Measurements from ENCODE around the gene NRIP1.

NRIP1 gene

GRCh38 chr21:15064576-15065391, at the start of gene NRIP1:
Gene NRIP1 (minus strand): TSS chr21:15065000. CDS start chr21:14968192, 96,808 bp downstream.
- in situ Hi-C loops (cut with MboI; ENCODE audit: low sequenced_read_pairs), result no loop called here

- in situ Hi-C loops (cut with MboI; ENCODE audit: low sequenced_read_pairs), result no loop called here
Measured at GRCh38 chr21:15112858-15113257, 48.1 kb upstream of the NRIP1 start.

- in situ Hi-C loops (cut with MboI; ENCODE audit: low sequenced_read_pairs), result no loop called here
Measured at GRCh38 chr21:15108801-15109200, 44.0 kb upstream of the NRIP1 start.

- in situ Hi-C loops (cut with MboI; ENCODE audit: low sequenced_read_pairs), result no loop called here
Measured at GRCh38 chr21:15104470-15104869, 39.7 kb upstream of the NRIP1 start.

- in situ Hi-C loops (cut with MboI; ENCODE audit: low sequenced_read_pairs), result no loop called here
Measured at GRCh38 chr21:15098908-15099307, 34.1 kb upstream of the NRIP1 start.

- in situ Hi-C loops (cut with MboI; ENCODE audit: low sequenced_read_pairs), result no loop called here
Measured at GRCh38 chr21:15098181-15098580, 33.4 kb upstream of the NRIP1 start.

GRCh38 chr21:15097580-15097979, 32.8 kb upstream of the NRIP1 start:
- in situ Hi-C loops (cut with MboI; ENCODE audit: low sequenced_read_pairs), result no loop called here

- in situ Hi-C loops (cut with MboI; ENCODE audit: low sequenced_read_pairs), result no loop called here
Measured at GRCh38 chr21:15096146-15096545, 31.3 kb upstream of the NRIP1 start.

GRCh38 chr21:15095326-15095725, 30.5 kb upstream of the NRIP1 start:
- in situ Hi-C loops (cut with MboI; ENCODE audit: low sequenced_read_pairs), result no loop called here

GRCh38 chr21:15094706-15095105, 29.9 kb upstream of the NRIP1 start:
- in situ Hi-C loops (cut with MboI; ENCODE audit: low sequenced_read_pairs), result no loop called here

GRCh38 chr21:15093216-15093615, 28.4 kb upstream of the NRIP1 start:
- in situ Hi-C loops (cut with MboI; ENCODE audit: low sequenced_read_pairs), result no loop called here

- in situ Hi-C loops (cut with MboI; ENCODE audit: low sequenced_read_pairs), result no loop called here
Measured at GRCh38 chr21:15092745-15093144, 27.9 kb upstream of the NRIP1 start.

GRCh38 chr21:15090390-15090789, 25.6 kb upstream of the NRIP1 start:
- in situ Hi-C loops (cut with MboI; ENCODE audit: low sequenced_read_pairs), result no loop called here

GRCh38 chr21:15088488-15088887, 23.7 kb upstream of the NRIP1 start:
- in situ Hi-C loops (cut with MboI; ENCODE audit: low sequenced_read_pairs), result no loop called here

- in situ Hi-C loops (cut with MboI; ENCODE audit: low sequenced_read_pairs), result no loop called here
Measured at GRCh38 chr21:15084668-15085067, 19.9 kb upstream of the NRIP1 start.

- in situ Hi-C loops (cut with MboI; ENCODE audit: low sequenced_read_pairs), result no loop called here
Measured at GRCh38 chr21:15080526-15080925, 15.7 kb upstream of the NRIP1 start.

GRCh38 chr21:15079269-15079668, 14.5 kb upstream of the NRIP1 start:
- in situ Hi-C loops (cut with MboI; ENCODE audit: low sequenced_read_pairs), result no loop called here

- in situ Hi-C loops (cut with MboI; ENCODE audit: low sequenced_read_pairs), result no loop called here
Measured at GRCh38 chr21:15078180-15078579, 13.4 kb upstream of the NRIP1 start.

- in situ Hi-C loops (cut with MboI; ENCODE audit: low sequenced_read_pairs), result no loop called here
Measured at GRCh38 chr21:15077529-15078145, 12.8 kb upstream of the NRIP1 start.

GRCh38 chr21:15076730-15077129, 11.9 kb upstream of the NRIP1 start:
- in situ Hi-C loops (cut with MboI; ENCODE audit: low sequenced_read_pairs), result no loop called here

- in situ Hi-C loops (cut with MboI; ENCODE audit: low sequenced_read_pairs), result no loop called here
Measured at GRCh38 chr21:15071009-15071408, 6.2 kb upstream of the NRIP1 start.

- in situ Hi-C loops (cut with MboI; ENCODE audit: low sequenced_read_pairs), result no loop called here
Measured at GRCh38 chr21:15066123-15066575, 1.3 kb upstream of the NRIP1 start.

All from hTERT RPE-1 (cell line).